Breast epithelium (tissue), 3 donors: Measurements from ENCODE around the gene SMARCC2.

Experiments used
- POLR2AphosphoS5 ChIP-seq, 3 donors: sonication (generic); formaldehyde crosslinking; IDR thresholded peaks; one replicate each; pipeline ENCODE4 v1.6.1; 2017; ENCODE audit warnings: antibody characterized with exemption in 3 of 3
- TF ChIP-seq, protein P1 (sequence below), 3 donors: fragments of 450-650 bp; IDR thresholded peaks; one replicate each; pipeline ENCODE4 v1.5.1; 2016 to 2017; ENCODE audit warnings: antibody characterized with exemption in 3 of 3, mild to moderate bottlenecking in 3 of 3, moderate library complexity in 3 of 3

DNA sequence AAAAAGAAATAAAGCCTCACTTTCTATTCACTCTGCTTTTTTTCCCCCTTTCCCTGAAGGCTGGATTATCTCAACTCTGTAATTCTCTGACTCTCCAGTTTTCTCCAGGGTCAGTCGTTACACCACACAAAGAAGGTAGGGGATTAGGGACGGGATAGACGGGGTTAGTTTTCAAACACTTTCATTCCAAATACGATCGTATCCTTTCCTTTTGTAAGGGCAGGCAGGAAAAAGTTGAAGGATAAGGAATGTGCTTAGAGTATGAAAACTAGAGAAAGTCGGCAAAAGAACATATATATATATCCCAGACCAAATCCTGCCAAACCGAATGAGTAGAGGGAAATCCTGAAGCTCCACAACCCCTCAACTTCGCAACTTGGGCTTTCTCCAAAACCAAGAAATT, 61.8 kb downstream of the SMARCC2 start:
- TF ChIP-seq, protein P1, sequence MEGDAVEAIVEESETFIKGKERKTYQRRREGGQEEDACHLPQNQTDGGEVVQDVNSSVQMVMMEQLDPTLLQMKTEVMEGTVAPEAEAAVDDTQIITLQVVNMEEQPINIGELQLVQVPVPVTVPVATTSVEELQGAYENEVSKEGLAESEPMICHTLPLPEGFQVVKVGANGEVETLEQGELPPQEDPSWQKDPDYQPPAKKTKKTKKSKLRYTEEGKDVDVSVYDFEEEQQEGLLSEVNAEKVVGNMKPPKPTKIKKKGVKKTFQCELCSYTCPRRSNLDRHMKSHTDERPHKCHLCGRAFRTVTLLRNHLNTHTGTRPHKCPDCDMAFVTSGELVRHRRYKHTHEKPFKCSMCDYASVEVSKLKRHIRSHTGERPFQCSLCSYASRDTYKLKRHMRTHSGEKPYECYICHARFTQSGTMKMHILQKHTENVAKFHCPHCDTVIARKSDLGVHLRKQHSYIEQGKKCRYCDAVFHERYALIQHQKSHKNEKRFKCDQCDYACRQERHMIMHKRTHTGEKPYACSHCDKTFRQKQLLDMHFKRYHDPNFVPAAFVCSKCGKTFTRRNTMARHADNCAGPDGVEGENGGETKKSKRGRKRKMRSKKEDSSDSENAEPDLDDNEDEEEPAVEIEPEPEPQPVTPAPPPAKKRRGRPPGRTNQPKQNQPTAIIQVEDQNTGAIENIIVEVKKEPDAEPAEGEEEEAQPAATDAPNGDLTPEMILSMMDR (IDR thresholded peaks at IDR 0.05): no peak
- TF ChIP-seq POLR2AphosphoS5 (IDR thresholded peaks at IDR 0.05): no peak
